ENCODE results near the gene DKK1. TPM values are rescaled to one million over a fixed set of nuclear protein-coding genes. Genes with fewer than 3 reads are reported as not detected.

DKK1 gene
- total RNA-seq, 1 experiment from 2014 or later, result 122 TPM

GRCh38 chr10:52269233-52269632, 44.8 kb upstream of the DKK1 start:
- intact Hi-C loops (cut with micrococcal nuclease; ENCODE audit: unreplicated experiment), result no loop called here
- no peaks in the 10 kb centered on the region for H3K36me3 Mint-ChIP-seq (ENCODE audit: insufficient read depth, unreplicated experiment)
- H3K9me3 Mint-ChIP-seq (ENCODE audit: low read depth, unreplicated experiment), result no peaks in the 10 kb centered on the region
- DNase-seq, result no peak
- H3K27me3 Mint-ChIP-seq (ENCODE audit: unreplicated experiment), result no peaks in the 10 kb centered on the region
- BruUV-seq (replicated peaks), result no TSS peak
- H3K4me3 Mint-ChIP-seq (ENCODE audit: low read depth, unreplicated experiment), result no peak overlapping the region
- no peaks in the 10 kb centered on the region for H3K4me1 Mint-ChIP-seq (ENCODE audit: low read depth, unreplicated experiment)
- no peak for TF ChIP-seq CTCF (IDR thresholded peaks at IDR 0.05; ENCODE audit: unreplicated experiment)
- CTCF ChIA-PET, result no interaction called here
- H3K27ac Mint-ChIP-seq (ENCODE audit: unreplicated experiment), result no peak overlapping the region

GRCh38 chr10:52276163-52276562, 37.9 kb upstream of the DKK1 start:
- H3K9me3 Mint-ChIP-seq (ENCODE audit: low read depth, unreplicated experiment), result no peaks in the 10 kb centered on the region
- no peaks in the 10 kb centered on the region for H3K4me1 Mint-ChIP-seq (ENCODE audit: low read depth, unreplicated experiment)
- BruUV-seq (replicated peaks), result no TSS peak
- H3K27me3 Mint-ChIP-seq (ENCODE audit: unreplicated experiment), result no peaks in the 10 kb centered on the region
- TF ChIP-seq CTCF (IDR thresholded peaks at IDR 0.05; ENCODE audit: unreplicated experiment), result no peak
- CTCF ChIA-PET, result no interaction called here
- H3K27ac Mint-ChIP-seq (ENCODE audit: unreplicated experiment), result no peak overlapping the region
- intact Hi-C loops (cut with micrococcal nuclease; ENCODE audit: unreplicated experiment), result no loop called here
- no peak for DNase-seq
- no peaks in the 10 kb centered on the region for H3K36me3 Mint-ChIP-seq (ENCODE audit: insufficient read depth, unreplicated experiment)
- H3K4me3 Mint-ChIP-seq (ENCODE audit: low read depth, unreplicated experiment), result no peak overlapping the region

GRCh38 chr10:52276986-52277385, 37.1 kb upstream of the DKK1 start:
- intact Hi-C loops (cut with micrococcal nuclease; ENCODE audit: unreplicated experiment), result no loop called here
- H3K27me3 Mint-ChIP-seq (ENCODE audit: unreplicated experiment), result no peaks in the 10 kb centered on the region
- no peaks in the 10 kb centered on the region for H3K9me3 Mint-ChIP-seq (ENCODE audit: low read depth, unreplicated experiment)
- no TSS peak for BruUV-seq (replicated peaks)
- H3K4me1 Mint-ChIP-seq (ENCODE audit: low read depth, unreplicated experiment), result no peaks in the 10 kb centered on the region
- no peaks in the 10 kb centered on the region for H3K36me3 Mint-ChIP-seq (ENCODE audit: insufficient read depth, unreplicated experiment)
- DNase-seq, result no peak
- no peak overlapping the region for H3K4me3 Mint-ChIP-seq (ENCODE audit: low read depth, unreplicated experiment)
- TF ChIP-seq CTCF (IDR thresholded peaks at IDR 0.05; ENCODE audit: unreplicated experiment), result no peak
- H3K27ac Mint-ChIP-seq (ENCODE audit: unreplicated experiment), result no peak overlapping the region
- CTCF ChIA-PET, result interaction anchor here (0.6 kb wide), 1 partner anchor 1144 kb away, joined by 3 read pairs; no protein-coding TSS in a partner anchor

- Mint-ChIP-seq H3K9me3 (ENCODE audit: low read depth, unreplicated experiment) (no peaks in the 10 kb centered on the region), H3K4me1 (ENCODE audit: low read depth, unreplicated experiment) (no peaks in the 10 kb centered on the region), H3K36me3 (ENCODE audit: insufficient read depth, unreplicated experiment) (no peaks in the 10 kb centered on the region), H3K27ac (ENCODE audit: unreplicated experiment) (no peak overlapping the region), H3K4me3 (ENCODE audit: low read depth, unreplicated experiment) (no peak overlapping the region), H3K27me3 (ENCODE audit: unreplicated experiment) (no peaks in the 10 kb centered on the region)
- no TSS peak for BruUV-seq (replicated peaks)
- intact Hi-C loops (cut with micrococcal nuclease; ENCODE audit: unreplicated experiment), result no loop called here
- DNase-seq, result no peak
- CTCF ChIA-PET, result no interaction called here
- TF ChIP-seq CTCF (IDR thresholded peaks at IDR 0.05; ENCODE audit: unreplicated experiment), result no peak
Measured at GRCh38 chr10:52279546-52279945, 34.5 kb upstream of the DKK1 start.
